GM21619 (cell line): Measurements from ENCODE around the gene TESPA1.
"Not testable (repeated sequence)": the region's sequence is repeated elsewhere in the genome, so short reads cannot be mapped to it uniquely, and the experiment has no call there.

Experiments used
- ATAC-seq: cut with Tn5 transposase; IDR thresholded peaks from one replicate; pipeline ENCODE4 v1.9.1; 2021; ENCODE audit not compliant: unreplicated experiment

Gene TESPA1

DNA sequence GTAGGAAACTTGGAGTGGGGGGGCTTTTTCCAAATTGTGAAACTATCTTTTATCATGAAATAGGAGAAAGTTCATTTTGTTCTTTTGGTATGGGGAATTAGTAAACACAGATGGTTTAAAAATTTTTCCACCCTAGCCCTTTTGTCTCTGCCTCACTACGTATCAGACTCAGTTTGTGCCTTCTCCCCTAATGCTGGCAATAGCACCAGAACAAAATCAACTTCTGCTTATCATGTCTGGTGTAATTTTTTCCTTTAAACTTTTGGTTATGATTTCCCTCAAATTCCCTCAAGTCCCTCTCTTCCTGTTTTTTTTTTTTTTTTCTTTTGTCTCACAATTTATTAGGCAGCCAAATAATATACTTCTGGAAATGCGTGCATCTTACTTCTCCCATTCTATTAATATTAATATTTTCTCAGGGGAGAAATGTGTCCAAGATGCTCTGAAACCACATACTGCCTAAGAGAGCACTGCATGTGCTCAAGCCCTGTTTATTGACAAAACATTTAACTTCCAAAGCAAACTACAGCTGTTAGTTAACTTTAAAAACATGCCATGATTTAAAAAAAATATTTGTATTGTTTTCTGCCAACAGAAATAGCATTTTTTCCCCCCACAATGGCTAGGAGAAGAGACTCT lies 35.4 kb downstream of the TESPA1 start:
- no peak for ATAC-seq

- no peak for ATAC-seq
These were observed 36.4 kb downstream of the TESPA1 start for GRCh38 chr12:54948171-54948570.

- ATAC-seq, result no peak
These were observed 39.5 kb downstream of the TESPA1 start for GRCh38 chr12:54945082-54945481.

GRCh38 chr12:54943292-54943691 lies 41.3 kb downstream of the TESPA1 start:
- not testable (repeated sequence) for ATAC-seq

GRCh38 chr12:54941659-54942058 lies 42.9 kb downstream of the TESPA1 start:
- ATAC-seq, result no peak

DNA sequence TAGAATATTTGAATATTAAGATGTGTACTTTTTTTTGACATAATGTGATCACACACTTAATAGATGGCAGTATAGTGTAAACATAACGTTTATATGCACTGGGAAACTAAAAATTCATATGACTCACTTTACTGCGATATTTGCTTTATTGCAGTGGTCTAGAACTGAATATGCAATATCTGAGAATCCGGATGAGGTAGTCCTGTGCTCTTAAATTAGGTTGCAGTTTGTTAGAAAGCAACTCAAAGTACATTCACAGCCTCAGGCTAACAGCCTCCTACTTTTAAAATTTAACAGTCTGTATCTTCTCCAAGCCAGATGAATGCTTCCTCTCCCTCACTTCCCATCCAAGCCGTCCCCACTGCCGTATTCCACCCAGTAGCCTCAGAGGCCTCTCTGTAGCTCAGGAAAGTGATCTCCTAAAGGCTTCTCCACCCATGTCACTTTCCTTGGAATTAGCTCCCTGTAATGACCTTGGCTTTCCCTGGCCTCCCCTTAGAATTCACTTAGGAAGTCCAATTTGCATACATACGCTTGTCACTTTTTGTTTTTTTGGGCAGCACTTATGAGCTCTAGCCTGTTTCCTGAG lies 43.7 kb downstream of the TESPA1 start:
- ATAC-seq, result no peak

- ATAC-seq, result no peak
These were observed 46.6 kb downstream of the TESPA1 start for GRCh38 chr12:54937929-54938328.

- ATAC-seq, result no peak
These were observed 47.2 kb downstream of the TESPA1 start for GRCh38 chr12:54937376-54937775.

- ATAC-seq, result no peak
These were observed 47.8 kb downstream of the TESPA1 start for GRCh38 chr12:54936736-54937135.

- ATAC-seq, result peak; percentile 96
These were observed 49.2 kb downstream of the TESPA1 start for GRCh38 chr12:54935235-54935951.

GRCh38 chr12:54934419-54934818 lies 50.1 kb downstream of the TESPA1 start:
- ATAC-seq, result no peak

- ATAC-seq, result no peak
These were observed 51.2 kb downstream of the TESPA1 start for GRCh38 chr12:54933376-54933775.

GRCh38 chr12:54932691-54933090 lies 51.9 kb downstream of the TESPA1 start:
- no peak for ATAC-seq

DNA sequence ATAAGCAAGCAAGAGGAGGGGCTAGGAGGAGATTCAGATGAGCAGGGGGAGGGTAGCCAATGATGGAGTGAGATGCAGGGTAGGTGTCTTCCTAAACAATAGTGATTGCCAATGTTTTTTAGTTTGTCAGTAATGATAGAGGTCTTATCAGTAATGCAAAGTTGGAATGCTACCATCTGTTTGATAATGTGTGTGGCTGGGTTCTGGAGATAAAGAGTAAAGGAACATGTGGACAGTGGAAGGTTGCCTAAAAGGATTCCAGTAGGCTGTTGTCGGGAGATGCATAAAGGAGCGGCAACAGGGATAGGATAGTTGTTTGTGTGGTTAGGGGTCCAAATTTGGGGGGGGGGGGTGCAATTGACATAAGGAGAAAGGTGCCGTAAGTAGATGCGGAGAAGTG lies 52.5 kb downstream of the TESPA1 start:
- no peak for ATAC-seq

GRCh38 chr12:54929998-54930397 lies 54.6 kb downstream of the TESPA1 start:
- no peak for ATAC-seq

GRCh38 chr12:54926246-54926645 lies 58.3 kb downstream of the TESPA1 start:
- ATAC-seq, result no peak

GRCh38 chr12:54924972-54925707 lies 59.4 kb downstream of the TESPA1 start:
- ATAC-seq, result no peak

- no peak for ATAC-seq
These were observed 67.5 kb downstream of the TESPA1 start for GRCh38 chr12:54917001-54917488.
